Measurements from ENCODE around the gene AKAP8L. TPM values are rescaled to one million over a fixed set of nuclear protein-coding genes. Genes with fewer than 3 reads are reported as not detected.

The AKAP8L gene
- total and polyA plus RNA-seq, 4 donors, result 34.7 to 243 (median 88.6) TPM

GRCh38 chr19:15449620-15450527, 31.1 kb upstream of the AKAP8L start, which contains the start of gene WIZ:
Gene WIZ, minus strand, starts transcription at chr19:15449956. Its CDS starts 1,649 bp downstream, at chr19:15448307.
- peak; percentile 36 for ATAC-seq (ENCODE audit: low FRiP score)
- H3K27ac ChIP-seq (ENCODE audit: low read depth in 1 of 2, low read length in 2 of 2), result peak within 1 kb of the TSS in 1 of 2 donors; percentile 78
- no peaks in the 10 kb centered on the region for H3K36me3 ChIP-seq (ENCODE audit: control insufficient read depth in 1 of 2, insufficient read depth in 2 of 2, low read length in 1 of 2)
- peaks cover 0 to 1% of the 10 kb centered on the region in 2 donors for H3K4me1 ChIP-seq (ENCODE audit: control insufficient read depth in 1 of 2, insufficient read depth in 2 of 2, low read length in 2 of 2)
- intact Hi-C loops (cut with DNase I), result loop anchor here (5.0 kb wide), 2 partner anchors 102 to 258 kb away; no protein-coding TSS in a partner anchor
- WGBS, 2 donors, result 1 to 2% methylated on average over 20 to 77 of the region's 77 CpGs
- H3K4me3 ChIP-seq (ENCODE audit: low read length in 2 of 2), result peak within 1 kb of the TSS; percentile 51 to 66
- peak; percentile 92 to 95 for DNase-seq
- H3K9me3 ChIP-seq (ENCODE audit: control insufficient read depth, low read length), result no peaks in the 10 kb centered on the region
- H3K27me3 ChIP-seq (ENCODE audit: control insufficient read depth in 1 of 2, insufficient read depth in 2 of 2, low read length in 1 of 2), result no peaks in the 10 kb centered on the region

DNA sequence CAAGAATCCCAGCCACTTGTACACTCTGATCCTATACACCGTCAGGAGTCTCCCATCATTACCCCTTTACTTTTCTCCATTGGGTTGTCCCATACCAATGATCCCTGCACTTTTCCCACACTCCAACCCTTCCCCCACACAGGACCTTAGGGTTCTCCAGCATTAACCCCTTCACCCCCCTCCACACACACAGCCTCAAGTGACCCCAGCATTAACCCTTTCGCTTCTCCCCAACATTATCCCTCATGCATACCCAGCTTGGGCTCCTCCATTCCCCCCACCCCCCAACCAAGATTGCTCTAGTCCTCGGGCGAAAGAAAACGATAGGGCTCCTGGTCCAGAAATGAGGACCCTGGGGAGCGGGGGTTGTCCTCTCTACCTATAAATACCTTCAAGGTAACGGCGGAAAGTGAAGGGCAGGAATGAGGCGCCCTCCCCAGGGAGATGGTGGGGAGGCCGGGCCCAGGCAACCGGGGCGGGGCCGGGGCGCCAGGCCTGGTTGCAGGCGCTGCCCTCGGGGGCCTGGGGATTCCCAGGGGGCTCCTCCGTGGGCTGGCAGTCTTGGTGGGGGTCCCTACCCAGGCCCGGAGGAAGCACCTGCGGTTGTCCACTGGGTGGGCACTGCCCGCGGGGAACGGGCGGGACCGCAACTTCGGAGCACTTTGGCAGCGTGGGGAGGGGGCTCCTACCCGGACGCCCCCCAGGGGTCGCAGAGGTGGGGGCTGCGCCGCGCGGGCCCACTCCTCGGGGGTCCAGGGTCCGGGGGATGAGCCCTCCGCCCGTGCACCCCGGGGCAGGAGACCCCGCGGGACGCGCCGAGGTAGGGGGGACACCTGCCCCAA, 30.2 kb upstream of the AKAP8L start:
- no peak for ATAC-seq (ENCODE audit: low FRiP score)
- Histone ChIP-seq H3K4me1 (ENCODE audit: control insufficient read depth in 1 of 2, insufficient read depth in 2 of 2, low read length in 2 of 2) (peaks cover 0 to 1% of the 10 kb centered on the region in 2 donors), H3K9me3 (ENCODE audit: control insufficient read depth, low read length) (no peaks in the 10 kb centered on the region), H3K27ac (ENCODE audit: low read depth in 1 of 2, low read length in 2 of 2) (no peak overlapping the region), H3K4me3 (ENCODE audit: low read length in 2 of 2) (peak overlapping the region; percentile 51 to 66), H3K27me3 (ENCODE audit: control insufficient read depth in 1 of 2, insufficient read depth in 2 of 2, low read length in 1 of 2) (no peaks in the 10 kb centered on the region), H3K36me3 (ENCODE audit: control insufficient read depth in 1 of 2, insufficient read depth in 2 of 2, low read length in 1 of 2) (no peaks in the 10 kb centered on the region)
- DNase-seq, result no peak
- WGBS, 2 donors, result 3 to 5% methylated on average over 19 to 43 of the region's 43 CpGs
- intact Hi-C loops (cut with DNase I), result loop anchor here in 1 of 2 donors (5.0 kb wide), 1 partner anchor 257 kb away; no protein-coding TSS in a partner anchor

- no peak overlapping the region for H3K27ac ChIP-seq (ENCODE audit: low read depth in 1 of 2, low read length in 2 of 2)
- peaks cover 0 to 1% of the 10 kb centered on the region in 2 donors for H3K4me1 ChIP-seq (ENCODE audit: control insufficient read depth in 1 of 2, insufficient read depth in 2 of 2, low read length in 2 of 2)
- DNase-seq, result no peak
- WGBS, 2 donors, result 52 to 54% methylated on average over 17 of the region's 17 CpGs
- intact Hi-C loops (cut with DNase I), result loop anchor here in 1 of 2 donors (5.0 kb wide), 1 partner anchor 256 kb away; no protein-coding TSS in a partner anchor
- ATAC-seq (ENCODE audit: low FRiP score), result no peak
- H3K9me3 ChIP-seq (ENCODE audit: control insufficient read depth, low read length), result no peaks in the 10 kb centered on the region
- H3K27me3 ChIP-seq (ENCODE audit: control insufficient read depth in 1 of 2, insufficient read depth in 2 of 2, low read length in 1 of 2), result no peaks in the 10 kb centered on the region
- no peaks in the 10 kb centered on the region for H3K36me3 ChIP-seq (ENCODE audit: control insufficient read depth in 1 of 2, insufficient read depth in 2 of 2, low read length in 1 of 2)
- H3K4me3 ChIP-seq (ENCODE audit: low read length in 2 of 2), result no peak overlapping the region
Observed at GRCh38 chr19:15448044-15448777, 29.4 kb upstream of the AKAP8L start.

GRCh38 chr19:15447057-15447456, 28.3 kb upstream of the AKAP8L start:
- intact Hi-C loops (cut with DNase I), result loop anchor here in 1 of 2 donors (5.0 kb wide), 1 partner anchor 255 kb away; no protein-coding TSS in a partner anchor
- no peak for DNase-seq
- H3K4me1 ChIP-seq (ENCODE audit: control insufficient read depth in 1 of 2, insufficient read depth in 2 of 2, low read length in 2 of 2), result peaks cover 0 to 1% of the 10 kb centered on the region in 2 donors
- 90% methylated on average over 4 of the region's 4 CpGs for WGBS, 2 donors
- H3K27me3 ChIP-seq (ENCODE audit: control insufficient read depth in 1 of 2, insufficient read depth in 2 of 2, low read length in 1 of 2), result no peaks in the 10 kb centered on the region
- no peak for ATAC-seq (ENCODE audit: low FRiP score)
- H3K36me3 ChIP-seq (ENCODE audit: control insufficient read depth in 1 of 2, insufficient read depth in 2 of 2, low read length in 1 of 2), result no peaks in the 10 kb centered on the region
- H3K9me3 ChIP-seq (ENCODE audit: control insufficient read depth, low read length), result no peaks in the 10 kb centered on the region
- no peak overlapping the region for H3K4me3 ChIP-seq (ENCODE audit: low read length in 2 of 2)
- H3K27ac ChIP-seq (ENCODE audit: low read depth in 1 of 2, low read length in 2 of 2), result no peak overlapping the region

GRCh38 chr19:15445807-15446376, 27.1 kb upstream of the AKAP8L start:
- no peak for DNase-seq
- ATAC-seq (ENCODE audit: low FRiP score), result no peak
- Histone ChIP-seq H3K27me3 (ENCODE audit: control insufficient read depth in 1 of 2, insufficient read depth in 2 of 2, low read length in 1 of 2) (no peaks in the 10 kb centered on the region), H3K4me1 (ENCODE audit: control insufficient read depth in 1 of 2, insufficient read depth in 2 of 2, low read length in 2 of 2) (peaks cover 0 to 1% of the 10 kb centered on the region in 2 donors), H3K36me3 (ENCODE audit: control insufficient read depth in 1 of 2, insufficient read depth in 2 of 2, low read length in 1 of 2) (no peaks in the 10 kb centered on the region), H3K9me3 (ENCODE audit: control insufficient read depth, low read length) (no peaks in the 10 kb centered on the region), H3K27ac (ENCODE audit: low read depth in 1 of 2, low read length in 2 of 2) (peak overlapping the region in 1 of 2 donors; percentile 65), H3K4me3 (ENCODE audit: low read length in 2 of 2) (no peak overlapping the region)
- 30 to 32% methylated on average over 7 of the region's 7 CpGs for WGBS, 2 donors
- intact Hi-C loops (cut with DNase I), result loop anchor here in 1 of 2 donors (5.0 kb wide), 1 partner anchor 254 kb away; no protein-coding TSS in a partner anchor

- Histone ChIP-seq H3K36me3 (ENCODE audit: control insufficient read depth in 1 of 2, insufficient read depth in 2 of 2, low read length in 1 of 2) (no peaks in the 10 kb centered on the region), H3K4me3 (ENCODE audit: low read length in 2 of 2) (no peak overlapping the region), H3K9me3 (ENCODE audit: control insufficient read depth, low read length) (no peaks in the 10 kb centered on the region), H3K27me3 (ENCODE audit: control insufficient read depth in 1 of 2, insufficient read depth in 2 of 2, low read length in 1 of 2) (no peaks in the 10 kb centered on the region), H3K27ac (ENCODE audit: low read depth in 1 of 2, low read length in 2 of 2) (peak overlapping the region; percentile 24 to 65), H3K4me1 (ENCODE audit: control insufficient read depth in 1 of 2, insufficient read depth in 2 of 2, low read length in 2 of 2) (peaks cover 0 to 1% of the 10 kb centered on the region in 2 donors)
- no peak for ATAC-seq (ENCODE audit: low FRiP score)
- DNase-seq, result no peak
- intact Hi-C loops (cut with DNase I), result loop anchor here in 1 of 2 donors (5.0 kb wide), 1 partner anchor 253 kb away; no protein-coding TSS in a partner anchor
- 30 to 31% methylated on average over 9 of the region's 9 CpGs for whole genome bisulfite sequencing, 2 donors
Observed at GRCh38 chr19:15445227-15445605, 26.4 kb upstream of the AKAP8L start.

DNA sequence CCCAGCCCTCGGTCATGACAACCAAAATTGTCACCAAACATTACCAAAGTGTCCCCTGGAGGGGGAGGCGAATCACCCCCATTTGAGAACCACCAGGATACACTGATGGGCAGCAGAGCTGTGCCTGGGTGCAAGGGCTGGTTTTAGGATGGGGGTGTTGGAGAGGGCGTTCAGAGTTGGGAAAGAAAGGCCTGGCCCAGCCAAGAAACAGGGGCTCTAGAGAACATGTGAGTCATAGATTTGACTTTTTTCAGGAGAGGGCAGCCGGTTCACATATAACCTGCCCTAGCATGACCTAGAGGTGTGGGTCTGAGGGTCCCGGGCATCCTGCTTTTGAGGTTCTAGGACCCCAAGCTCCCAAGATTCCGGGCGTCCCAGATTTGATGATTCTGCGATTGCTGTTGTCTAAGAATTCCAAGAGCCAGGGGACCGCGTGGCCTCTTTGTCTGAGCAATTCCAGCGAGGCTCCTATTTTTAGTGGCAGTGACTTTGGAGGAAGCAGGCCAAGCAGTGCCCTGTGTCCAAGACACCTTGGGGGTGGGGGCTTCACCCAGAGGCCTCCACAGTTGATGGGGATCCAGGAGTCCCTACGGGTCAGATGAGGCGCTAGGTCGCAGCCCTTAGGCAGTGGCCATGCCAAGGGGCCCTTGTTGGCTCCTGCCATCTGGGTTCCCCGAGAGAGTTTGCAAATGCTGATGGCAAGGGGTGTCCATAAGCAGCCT, 25.9 kb upstream of the AKAP8L start:
- Histone ChIP-seq H3K4me1 (ENCODE audit: control insufficient read depth in 1 of 2, insufficient read depth in 2 of 2, low read length in 2 of 2) (peaks cover 0 to 1% of the 10 kb centered on the region in 2 donors), H3K4me3 (ENCODE audit: low read length in 2 of 2) (no peak overlapping the region), H3K9me3 (ENCODE audit: control insufficient read depth, low read length) (no peaks in the 10 kb centered on the region), H3K27ac (ENCODE audit: low read depth in 1 of 2, low read length in 2 of 2) (peak overlapping the region; percentile 24 to 75), H3K36me3 (ENCODE audit: control insufficient read depth in 1 of 2, insufficient read depth in 2 of 2, low read length in 1 of 2) (no peaks in the 10 kb centered on the region), H3K27me3 (ENCODE audit: control insufficient read depth in 1 of 2, insufficient read depth in 2 of 2, low read length in 1 of 2) (no peaks in the 10 kb centered on the region)
- intact Hi-C loops (cut with DNase I), result loop anchor here (5.0 kb wide), 2 partner anchors 252 to 843 kb away; no protein-coding TSS in a partner anchor
- WGBS, 2 donors, result 11 to 13% methylated on average over 15 of the region's 15 CpGs
- ATAC-seq (ENCODE audit: low FRiP score) (peak; percentile 57), DNase-seq (no peak)
